ENCODE data around the gene CCNG1.

The CCNG1 gene

GRCh38 chr5:163436515-163436914 lies 880 bp upstream of the CCNG1 start:
- Mint-ChIP-seq H3K27me3 (ENCODE audit: low read depth) (no peaks in the 10 kb centered on the region), H3K9me3 (no peaks in the 10 kb centered on the region), H3K27ac (peak overlapping the region; percentile 78 to 98 (median 96)), H3K4me1 (peaks cover 46% of the 10 kb centered on the region), H3K4me3 (peak overlapping the region; percentile 87 to 98 (median 98)), H3K36me3 (ENCODE audit: low read depth) (peaks cover 24% of the 10 kb centered on the region)
- TF ChIP-seq CTCF (IDR thresholded peaks at IDR 0.05; ENCODE audit: unreplicated experiment in 3 of 3): no peak

DNA sequence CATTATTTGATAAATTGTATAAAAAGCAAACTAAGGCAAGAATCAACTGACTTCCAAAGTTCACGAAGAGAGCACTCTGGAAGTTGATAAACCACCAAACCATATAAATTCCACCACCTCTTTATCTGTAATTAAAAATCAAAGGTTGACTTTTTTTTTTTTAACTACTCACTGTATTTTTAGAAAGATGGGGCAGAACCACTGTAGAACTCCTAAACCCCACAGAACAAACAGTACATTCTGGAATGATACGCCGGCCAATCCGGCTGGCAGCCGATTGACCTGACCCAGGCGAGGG lies 435 bp upstream of the CCNG1 start:
- Mint-ChIP-seq H3K27me3 (ENCODE audit: low read depth) (no peaks in the 10 kb centered on the region), H3K27ac (peak overlapping the region; percentile 78 to 98 (median 96)), H3K9me3 (no peaks in the 10 kb centered on the region), H3K4me1 (peaks cover 47% of the 10 kb centered on the region), H3K4me3 (peak overlapping the region; percentile 87 to 98 (median 98)), H3K36me3 (ENCODE audit: low read depth) (peaks cover 25% of the 10 kb centered on the region)
- TF ChIP-seq CTCF (IDR thresholded peaks at IDR 0.05; ENCODE audit: unreplicated experiment in 3 of 3): no peak

DNA sequence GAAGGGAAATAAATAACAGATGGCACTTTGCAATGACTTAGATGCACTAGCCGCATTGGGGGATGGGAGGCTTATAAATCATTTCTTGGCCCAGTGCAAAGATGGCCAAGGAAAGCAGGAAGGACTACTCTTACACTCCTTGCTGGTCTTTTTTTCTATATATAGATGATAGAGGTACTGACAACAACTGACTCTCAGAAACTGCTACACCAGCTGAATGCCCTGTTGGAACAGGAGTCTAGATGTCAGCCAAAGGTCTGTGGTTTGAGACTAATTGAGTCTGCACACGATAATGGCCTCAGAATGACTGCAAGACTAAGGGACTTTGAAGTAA lies 1.7 kb downstream of the CCNG1 start:
- Mint-ChIP-seq H3K4me1 (peaks cover 52% of the 10 kb centered on the region), H3K27me3 (ENCODE audit: low read depth) (no peaks in the 10 kb centered on the region), H3K4me3 (peak overlapping the region; percentile 87 to 98 (median 98)), H3K27ac (peak overlapping the region; percentile 78 to 98 (median 96)), H3K36me3 (ENCODE audit: low read depth) (peaks cover 40% of the 10 kb centered on the region), H3K9me3 (no peaks in the 10 kb centered on the region)
- no peak for TF ChIP-seq CTCF (IDR thresholded peaks at IDR 0.05; ENCODE audit: unreplicated experiment in 3 of 3)

DNA sequence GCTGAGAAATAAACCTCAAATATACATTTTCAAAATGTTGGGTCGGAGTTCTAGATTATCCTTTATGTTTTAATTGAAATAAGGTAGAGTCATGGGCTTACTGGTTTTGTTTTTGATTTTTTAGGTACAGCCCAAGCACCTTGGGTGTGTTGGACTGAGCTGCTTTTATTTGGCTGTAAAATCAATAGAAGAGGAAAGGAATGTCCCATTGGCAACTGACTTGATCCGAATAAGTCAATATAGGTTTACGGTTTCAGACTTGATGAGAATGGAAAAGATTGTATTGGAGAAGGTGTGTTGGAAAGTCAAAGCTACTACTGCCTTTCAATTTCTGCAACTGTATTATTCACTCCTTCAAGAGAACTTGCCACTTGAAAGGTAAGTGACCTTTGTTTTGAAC lies 3.6 kb downstream of the CCNG1 start:
- H3K36me3 Mint-ChIP-seq (ENCODE audit: low read depth): peaks cover 58% of the 10 kb centered on the region
- no peaks in the 10 kb centered on the region for H3K9me3 Mint-ChIP-seq
- peak overlapping the region in 2 of 3 experiments; percentile 24 to 40 for H3K27ac Mint-ChIP-seq
- no peak for TF ChIP-seq CTCF (IDR thresholded peaks at IDR 0.05; ENCODE audit: unreplicated experiment in 3 of 3)
- no peaks in the 10 kb centered on the region for H3K27me3 Mint-ChIP-seq (ENCODE audit: low read depth)
- H3K4me1 Mint-ChIP-seq: peaks cover 52% of the 10 kb centered on the region
- peak overlapping the region in 2 of 3 experiments; percentile 26 to 98 for H3K4me3 Mint-ChIP-seq

- H3K27ac Mint-ChIP-seq: no peak overlapping the region
- H3K4me3 Mint-ChIP-seq: no peak overlapping the region
- H3K27me3 Mint-ChIP-seq (ENCODE audit: low read depth): no peaks in the 10 kb centered on the region
- H3K9me3 Mint-ChIP-seq: no peaks in the 10 kb centered on the region
- peaks cover 84% of the 10 kb centered on the region for H3K36me3 Mint-ChIP-seq (ENCODE audit: low read depth)
- TF ChIP-seq CTCF (IDR thresholded peaks at IDR 0.05; ENCODE audit: unreplicated experiment in 3 of 3): no peak
- H3K4me1 Mint-ChIP-seq: peaks cover 25% of the 10 kb centered on the region
These were observed 7.1 kb downstream of the CCNG1 start for GRCh38 chr5:163444526-163444925.

GRCh38 chr5:163445345-163445744 lies 8.0 kb downstream of the CCNG1 start:
- no peak overlapping the region for H3K4me3 Mint-ChIP-seq
- no peak overlapping the region for H3K27ac Mint-ChIP-seq
- peaks cover 84% of the 10 kb centered on the region for H3K36me3 Mint-ChIP-seq (ENCODE audit: low read depth)
- no peaks in the 10 kb centered on the region for H3K9me3 Mint-ChIP-seq
- H3K27me3 Mint-ChIP-seq (ENCODE audit: low read depth): no peaks in the 10 kb centered on the region
- TF ChIP-seq CTCF (IDR thresholded peaks at IDR 0.05; ENCODE audit: unreplicated experiment in 3 of 3): no peak
- H3K4me1 Mint-ChIP-seq: peaks cover 17% of the 10 kb centered on the region
